ENCODE results near the gene RPP21.

DNA sequence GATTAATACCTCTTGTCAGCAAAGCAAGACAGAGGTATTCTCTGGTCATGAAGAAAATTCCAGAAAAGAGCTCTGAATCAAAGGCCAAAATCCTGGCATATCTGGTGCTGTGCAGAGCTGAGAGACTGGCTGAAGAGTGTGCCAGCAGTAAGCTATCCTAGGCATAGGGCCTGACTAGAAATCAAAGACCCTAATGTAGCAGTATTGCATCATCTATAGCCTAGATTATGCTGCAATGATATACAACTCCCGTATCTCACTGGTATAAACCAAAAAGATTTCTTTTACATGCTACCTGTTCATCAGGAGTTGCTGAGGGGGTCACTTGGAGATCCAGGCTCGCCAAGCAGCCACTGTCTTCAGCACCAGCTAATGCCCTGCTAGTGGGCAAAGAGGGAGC lies 49.1 kb upstream of the RPP21 start:
- TF ChIP-seq, protein P1, sequence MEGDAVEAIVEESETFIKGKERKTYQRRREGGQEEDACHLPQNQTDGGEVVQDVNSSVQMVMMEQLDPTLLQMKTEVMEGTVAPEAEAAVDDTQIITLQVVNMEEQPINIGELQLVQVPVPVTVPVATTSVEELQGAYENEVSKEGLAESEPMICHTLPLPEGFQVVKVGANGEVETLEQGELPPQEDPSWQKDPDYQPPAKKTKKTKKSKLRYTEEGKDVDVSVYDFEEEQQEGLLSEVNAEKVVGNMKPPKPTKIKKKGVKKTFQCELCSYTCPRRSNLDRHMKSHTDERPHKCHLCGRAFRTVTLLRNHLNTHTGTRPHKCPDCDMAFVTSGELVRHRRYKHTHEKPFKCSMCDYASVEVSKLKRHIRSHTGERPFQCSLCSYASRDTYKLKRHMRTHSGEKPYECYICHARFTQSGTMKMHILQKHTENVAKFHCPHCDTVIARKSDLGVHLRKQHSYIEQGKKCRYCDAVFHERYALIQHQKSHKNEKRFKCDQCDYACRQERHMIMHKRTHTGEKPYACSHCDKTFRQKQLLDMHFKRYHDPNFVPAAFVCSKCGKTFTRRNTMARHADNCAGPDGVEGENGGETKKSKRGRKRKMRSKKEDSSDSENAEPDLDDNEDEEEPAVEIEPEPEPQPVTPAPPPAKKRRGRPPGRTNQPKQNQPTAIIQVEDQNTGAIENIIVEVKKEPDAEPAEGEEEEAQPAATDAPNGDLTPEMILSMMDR (IDR thresholded peaks at IDR 0.05) = no peak
- TF ChIP-seq EZH2 (IDR thresholded peaks at IDR 0.05; ENCODE audit: borderline replicate concordance, insufficient read depth, low read depth, low read length, poor library complexity, severe bottlenecking) = no peak
